ENCODE measurements around the gene CLSTN2.

GRCh38 chr3:140316466-140316865, 381.5 kb downstream of the CLSTN2 start:
- TF ChIP-seq POLR2A (IDR thresholded peaks at IDR 0.05; ENCODE audit: control extremely low read depth in 1 of 2, low read depth in 2 of 2, low read length in 2 of 2) (no peak), POU5F1 (IDR thresholded peaks at IDR 0.05; ENCODE audit: low read depth, low read length) (no peak), CTCF (IDR thresholded peaks at IDR 0.05; ENCODE audit: control extremely low read depth in 1 of 3, insufficient read depth in 1 of 3, low read depth in 1 of 3, low read length in 3 of 3) (no peak), ATF3 (IDR thresholded peaks at IDR 0.05; ENCODE audit: insufficient read depth, low read depth, low read length) (no peak), ZNF274 (IDR thresholded peaks at IDR 0.05; ENCODE audit: borderline replicate concordance, extremely low read depth, low read length) (no peak), ASH2L (IDR thresholded peaks at IDR 0.05; ENCODE audit: low read length) (no peak), HDAC6 (IDR thresholded peaks at IDR 0.05; ENCODE audit: low read depth, low read length) (no peak), CHD1 (IDR thresholded peaks at IDR 0.05; ENCODE audit: low read depth, low read length) (no peak), SP1 (IDR thresholded peaks at IDR 0.05; ENCODE audit: low read depth, low read length) (no peak), KDM5A (IDR thresholded peaks at IDR 0.05; ENCODE audit: low read length) (no peak), GABPA (IDR thresholded peaks at IDR 0.05; ENCODE audit: borderline replicate concordance, insufficient read depth, low read length) (no peak), SUZ12 (IDR thresholded peaks at IDR 0.05; ENCODE audit: low read length) (no peak)

Measured in H1 (cell line).